Measurements from ENCODE around the gene PHKA1. TPM values are rescaled to one million over a fixed set of nuclear protein-coding genes. Genes with fewer than 3 reads are reported as not detected.

PHKA1 gene
- total RNA-seq = 3.4 and 4.3 TPM in 2 replicates

GRCh38 chrX:72713599-72714477 is at the start of gene PHKA1:
Gene PHKA1 (minus strand): TSS chrX:72714306. CDS start chrX:72713880, 426 bp downstream.

GRCh38 chrX:72572248-72573157 is 141.6 kb downstream of the PHKA1 start, which contains the start of gene HDAC8:
Gene HDAC8 (minus strand): TSS chrX:72572843. CDS start chrX:72572761, 82 bp downstream.

Other genes with a start within 250 kb of the PHKA1 start
- gene HDAC8, start 141.5 kb downstream of the PHKA1 start, total RNA-seq = 11.7 and 17.5 TPM in 2 replicates
- gene DMRTC1B, start 62.6 kb upstream of the PHKA1 start, total RNA-seq = not detected in 2 replicates
- not detected in 2 replicates for gene FAM236B, start 68.4 kb upstream of the PHKA1 start, total RNA-seq
- not detected in 2 replicates for gene FAM236D, start 93.9 kb upstream of the PHKA1 start, total RNA-seq
- gene FAM236C, start 198.3 kb upstream of the PHKA1 start, total RNA-seq = not detected in 2 replicates
- not detected in 2 replicates for gene FAM236A, start 223.9 kb upstream of the PHKA1 start, total RNA-seq
- not detected in 2 replicates for gene DMRTC1, start 229.5 kb upstream of the PHKA1 start, total RNA-seq